GM19023 (cell line): Measurements from ENCODE around the gene CLBA1.

Experiments
- ATAC-seq: cut with Tn5 transposase; IDR thresholded peaks from one replicate; pipeline ENCODE4 v1.9.1; 2021; ENCODE audit warnings: mild to moderate bottlenecking, moderate library complexity; ENCODE audit not compliant: unreplicated experiment

Gene CLBA1

DNA sequence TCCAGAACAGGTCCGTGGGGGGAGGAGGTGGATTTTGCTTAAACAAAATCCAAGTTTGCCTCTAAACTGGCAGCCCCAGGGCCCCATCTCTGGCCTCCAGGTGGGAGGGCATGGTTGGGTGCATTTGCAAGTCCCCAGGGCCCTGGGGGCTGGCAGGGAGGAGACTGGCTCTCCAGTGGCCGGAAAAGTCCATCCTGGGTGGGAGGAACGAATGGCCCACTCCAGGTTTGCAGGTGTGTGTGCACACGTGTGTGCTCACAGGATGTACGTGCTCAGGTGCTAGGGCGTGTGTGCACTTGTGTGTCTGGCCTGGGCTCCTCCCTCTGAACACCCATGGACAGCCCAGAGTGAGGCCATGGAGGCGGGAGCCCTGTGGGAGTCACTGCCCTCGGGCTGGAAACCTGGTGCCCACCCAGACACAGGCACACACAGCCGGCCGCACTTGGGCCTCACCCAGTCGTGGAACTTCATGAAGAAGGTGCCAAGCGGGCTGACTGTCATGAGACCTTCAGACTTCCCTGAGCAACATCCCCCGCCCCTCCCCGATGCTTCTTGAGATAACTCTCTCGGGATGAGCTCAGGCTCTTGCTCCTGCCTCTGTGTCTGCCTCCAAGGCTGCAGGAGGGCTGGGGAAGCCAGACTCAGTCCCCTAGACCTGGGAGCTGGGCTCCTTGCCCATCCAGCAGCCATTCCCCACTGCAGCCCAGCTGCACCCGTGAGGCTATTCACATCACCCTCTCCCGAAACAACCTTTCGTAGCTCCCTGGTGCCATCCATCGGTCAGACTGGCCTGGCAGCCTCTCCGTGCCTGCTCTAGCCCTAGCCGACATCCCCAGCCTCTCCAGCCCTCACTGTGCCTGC lies 16.8 kb upstream of the CLBA1 start:
- no peak for ATAC-seq

DNA sequence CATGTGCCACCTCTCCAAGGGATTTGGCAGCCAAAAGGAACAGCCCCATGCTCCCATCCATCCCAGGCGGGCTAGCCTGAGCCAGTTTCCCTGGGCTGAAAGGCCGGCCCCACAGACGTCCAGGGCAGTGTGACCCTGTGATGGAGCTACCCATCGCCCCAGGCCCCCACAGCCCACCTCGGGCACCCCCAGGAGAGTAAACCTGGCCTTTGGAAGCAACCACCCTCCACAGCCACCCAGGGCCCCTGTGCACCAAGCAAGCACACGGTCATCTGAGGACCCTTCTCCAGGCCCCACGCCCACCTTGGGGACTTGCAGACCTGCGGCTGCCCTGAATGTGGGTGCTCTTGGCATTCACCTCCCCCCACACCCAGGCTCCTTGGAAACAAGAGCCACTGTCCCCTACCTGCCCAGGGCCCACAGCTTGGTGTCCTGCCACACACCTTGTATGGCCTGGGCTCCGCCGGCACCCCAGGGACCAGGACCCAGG lies 15.8 kb upstream of the CLBA1 start:
- no peak for ATAC-seq

DNA sequence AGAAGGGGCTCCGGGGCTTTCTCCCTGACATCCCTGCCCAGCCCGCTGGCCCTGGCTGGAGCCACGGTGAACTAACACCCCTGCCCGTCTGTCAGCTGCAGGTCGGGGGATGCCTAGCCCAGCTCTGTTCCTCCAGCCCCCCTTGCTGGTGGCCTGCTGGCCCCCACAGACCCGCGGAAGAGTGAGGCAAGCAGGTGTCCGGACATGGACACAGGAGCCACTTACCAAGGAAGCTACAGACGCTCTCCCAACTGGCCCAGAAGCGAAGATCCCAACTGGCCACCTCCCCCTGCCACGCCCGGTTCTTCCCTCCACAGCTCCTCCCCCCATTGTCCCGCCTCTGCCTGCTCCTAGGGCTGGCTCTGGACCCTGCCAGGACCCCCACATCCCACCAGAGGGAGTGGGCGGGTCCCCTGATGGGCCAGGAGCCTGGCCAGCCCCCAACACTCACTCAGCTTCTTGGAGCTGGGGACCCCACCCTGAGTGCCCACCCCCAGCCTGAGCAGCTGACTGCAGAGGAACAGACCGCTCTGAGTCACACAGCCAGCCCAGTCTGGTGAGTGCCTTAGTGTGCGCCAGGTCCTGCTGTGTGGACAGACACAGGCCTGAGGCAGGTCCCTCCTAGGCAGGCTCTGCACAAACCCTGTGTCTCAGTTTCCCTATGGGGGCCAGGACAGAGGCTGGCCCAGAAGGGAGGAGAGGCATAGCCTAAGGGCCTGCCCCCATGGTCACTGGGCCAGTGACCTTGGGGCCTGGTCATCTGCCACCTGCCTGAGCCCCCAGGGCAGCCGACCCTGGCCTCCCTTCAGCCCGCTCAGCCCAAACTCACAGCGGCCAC lies 15.1 kb upstream of the CLBA1 start:
- ATAC-seq = no peak

DNA sequence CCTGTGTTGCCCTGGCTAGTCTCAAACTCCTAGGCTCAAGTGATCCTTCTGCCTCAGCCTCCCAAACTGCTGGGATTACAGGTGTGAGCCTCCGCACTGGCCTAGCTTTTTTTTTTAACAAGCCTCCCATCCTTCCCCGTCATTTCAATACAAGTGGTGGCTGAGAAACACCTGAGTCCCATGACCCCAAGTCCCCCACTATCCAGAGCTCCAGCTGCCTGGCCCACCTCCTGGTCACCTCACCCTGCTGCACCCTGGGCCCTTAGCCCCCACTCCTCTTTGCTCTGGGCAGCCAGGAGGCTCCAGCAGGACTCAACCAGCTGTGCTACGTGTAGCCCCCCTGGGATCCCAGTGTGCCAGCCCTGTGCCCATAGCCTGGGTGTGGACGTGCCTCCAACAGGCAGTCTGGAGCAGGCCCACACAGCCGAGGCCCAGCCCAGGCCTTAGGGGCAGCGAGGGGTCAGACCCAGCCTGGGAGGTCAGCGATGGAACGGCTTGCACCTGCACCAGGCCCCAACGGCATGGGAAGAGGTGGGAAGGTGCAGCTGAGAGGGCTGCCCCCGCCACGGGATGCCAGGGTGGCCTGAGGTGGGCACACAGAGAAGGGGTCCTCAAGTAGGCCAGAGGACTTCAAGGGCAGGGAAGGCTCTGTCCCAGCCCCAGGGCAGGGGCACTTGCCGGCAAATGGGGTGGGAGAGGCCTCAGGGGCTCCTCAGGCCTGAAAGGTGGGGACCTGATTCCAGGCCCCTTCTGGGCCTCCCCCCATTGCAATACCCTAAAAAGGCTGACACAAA lies 13.9 kb upstream of the CLBA1 start:
- ATAC-seq = no peak

DNA sequence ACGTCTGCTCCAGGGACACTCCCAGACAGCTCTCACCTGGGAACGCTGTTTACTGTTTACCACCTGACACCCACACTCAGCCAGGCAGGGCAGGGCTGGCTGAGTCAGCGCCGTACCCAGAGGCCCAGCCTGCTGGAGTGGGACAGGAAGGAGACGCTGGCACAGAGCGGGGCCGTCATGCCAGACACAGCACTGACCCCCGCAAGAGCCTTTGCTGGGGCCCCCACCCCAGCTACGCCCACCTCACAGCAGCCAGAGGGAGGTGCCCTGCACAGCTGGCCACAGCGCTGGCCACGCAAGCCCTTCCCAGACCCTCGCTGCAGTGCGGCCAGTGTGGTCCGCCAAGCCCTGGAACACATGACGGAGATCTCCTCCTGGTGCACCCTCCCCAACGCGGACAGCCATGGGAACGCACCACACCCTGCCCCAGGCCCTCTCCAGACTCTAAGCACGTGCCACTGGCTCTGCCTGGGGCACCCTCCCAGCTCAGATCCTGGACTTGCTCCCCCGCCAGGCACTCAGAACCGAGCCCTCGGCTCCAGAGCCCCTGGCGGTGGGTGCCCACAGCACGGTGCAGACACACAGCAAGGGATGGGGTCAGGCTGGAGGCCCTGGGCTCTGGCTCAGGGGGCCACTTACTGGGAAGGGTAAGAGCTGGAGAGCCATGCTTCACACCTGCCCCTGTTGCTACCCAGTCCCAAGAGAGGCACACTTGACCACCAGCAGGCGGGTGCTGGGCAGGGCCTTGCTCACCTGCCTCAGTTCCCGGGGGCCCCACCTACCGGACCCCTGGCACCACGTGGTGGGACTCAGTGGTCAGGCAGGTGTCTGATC lies 13.1 kb upstream of the CLBA1 start:
- ATAC-seq = no peak

DNA sequence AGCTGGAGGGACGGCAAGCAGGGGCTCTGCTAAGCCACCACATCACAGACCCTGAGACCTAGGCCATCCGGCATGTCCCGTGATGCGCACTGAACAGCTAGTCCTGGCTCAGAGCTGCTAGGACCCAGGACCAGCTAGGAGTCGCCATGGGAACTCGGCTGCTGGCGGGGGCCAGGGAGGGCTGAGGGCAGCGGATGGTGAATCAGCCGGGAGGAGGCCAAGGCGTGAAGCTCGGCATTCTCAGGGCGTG lies 12.5 kb upstream of the CLBA1 start:
- ATAC-seq = no peak

DNA sequence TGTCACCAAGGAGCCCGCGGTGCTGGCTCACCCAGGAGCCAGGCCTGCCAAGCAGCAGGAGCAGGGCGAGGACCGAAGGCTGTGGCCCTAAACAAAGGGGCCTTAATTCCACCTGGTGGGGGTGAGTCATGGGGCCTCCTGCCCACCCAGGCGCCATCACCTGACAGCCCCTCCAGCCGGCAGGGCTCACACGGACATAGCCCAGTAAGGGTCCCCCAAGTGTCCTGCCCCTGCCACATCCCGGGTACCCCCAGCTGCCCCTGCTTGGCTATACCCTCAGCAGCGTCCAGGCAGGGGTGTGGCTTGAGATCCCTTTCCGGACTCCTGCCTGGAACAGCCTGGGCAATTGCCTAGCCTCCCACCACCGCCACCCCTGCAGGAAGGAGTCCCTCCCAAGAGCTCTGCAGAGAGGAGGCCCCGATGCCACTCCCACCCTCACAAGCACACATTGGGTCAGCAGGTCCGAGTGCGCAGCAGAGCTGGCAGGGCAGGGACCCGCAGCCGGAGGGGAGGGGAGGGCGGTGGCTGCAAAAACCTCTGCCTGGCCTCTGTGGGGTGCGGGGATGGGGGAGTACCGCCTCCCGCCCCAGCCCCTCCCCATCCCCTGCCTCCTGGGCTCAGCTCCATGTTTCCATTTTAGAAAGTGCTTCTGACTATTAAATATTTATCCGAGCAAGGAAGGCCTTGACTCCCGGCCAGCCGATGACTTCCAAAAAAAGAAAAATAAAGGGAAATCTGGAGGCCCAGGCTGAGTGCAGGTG lies 12.0 kb upstream of the CLBA1 start:
- no peak for ATAC-seq

DNA sequence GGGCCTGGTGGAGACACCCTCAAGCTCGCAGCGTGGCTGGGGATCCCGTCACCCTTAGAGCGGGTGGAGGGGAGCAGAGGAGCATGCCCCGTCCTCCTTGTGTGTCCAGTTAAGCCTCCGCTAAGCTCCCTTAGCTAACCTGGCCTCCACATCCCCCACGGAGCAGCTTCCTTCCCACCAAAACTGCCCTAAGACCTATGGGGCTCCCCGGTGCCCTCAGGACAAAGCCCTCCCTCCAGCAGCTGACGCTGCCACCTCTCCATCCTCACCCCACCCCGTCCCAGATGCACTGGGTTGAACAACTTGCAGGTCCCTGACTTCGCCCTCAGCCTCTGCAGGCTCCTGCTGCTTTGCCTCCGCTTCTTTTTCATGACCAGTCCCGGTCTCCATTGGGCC lies 11.4 kb upstream of the CLBA1 start:
- ATAC-seq = no peak

DNA sequence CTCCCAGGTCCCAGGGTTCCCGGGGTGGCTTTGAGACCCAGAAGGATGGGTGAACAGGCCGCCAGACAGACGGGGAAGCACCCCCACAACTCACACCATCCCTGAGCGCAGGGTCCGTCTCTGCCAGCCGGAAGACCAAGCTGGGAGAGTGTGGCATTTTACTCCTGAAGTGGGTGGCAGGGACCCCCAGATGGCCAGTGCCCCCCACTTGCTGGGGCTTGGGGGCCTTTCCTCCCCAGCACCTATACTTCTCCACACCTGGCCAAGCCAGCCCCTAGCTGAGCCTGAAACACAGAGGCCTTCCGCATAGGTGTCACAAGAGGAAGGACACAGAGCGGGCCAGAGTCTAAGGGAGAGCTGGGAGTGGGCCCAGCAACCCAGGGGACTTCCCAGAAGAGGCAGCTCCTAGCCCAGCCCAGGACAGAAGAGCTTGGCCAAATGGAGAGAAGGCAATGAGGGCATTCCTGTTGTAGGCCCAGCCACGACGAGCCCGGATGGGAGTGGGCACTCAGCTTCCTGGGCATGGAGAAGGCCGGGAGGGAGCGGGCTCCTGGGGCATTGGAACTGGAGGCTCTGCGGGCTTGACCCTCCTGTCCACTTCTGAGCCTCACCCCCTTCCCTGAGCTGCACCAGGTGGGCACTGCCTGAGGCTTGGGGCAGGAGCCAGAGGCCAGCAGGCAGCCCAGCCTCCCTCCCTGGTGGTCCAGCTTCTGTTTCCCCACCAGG lies 10.8 kb upstream of the CLBA1 start:
- no peak for ATAC-seq

DNA sequence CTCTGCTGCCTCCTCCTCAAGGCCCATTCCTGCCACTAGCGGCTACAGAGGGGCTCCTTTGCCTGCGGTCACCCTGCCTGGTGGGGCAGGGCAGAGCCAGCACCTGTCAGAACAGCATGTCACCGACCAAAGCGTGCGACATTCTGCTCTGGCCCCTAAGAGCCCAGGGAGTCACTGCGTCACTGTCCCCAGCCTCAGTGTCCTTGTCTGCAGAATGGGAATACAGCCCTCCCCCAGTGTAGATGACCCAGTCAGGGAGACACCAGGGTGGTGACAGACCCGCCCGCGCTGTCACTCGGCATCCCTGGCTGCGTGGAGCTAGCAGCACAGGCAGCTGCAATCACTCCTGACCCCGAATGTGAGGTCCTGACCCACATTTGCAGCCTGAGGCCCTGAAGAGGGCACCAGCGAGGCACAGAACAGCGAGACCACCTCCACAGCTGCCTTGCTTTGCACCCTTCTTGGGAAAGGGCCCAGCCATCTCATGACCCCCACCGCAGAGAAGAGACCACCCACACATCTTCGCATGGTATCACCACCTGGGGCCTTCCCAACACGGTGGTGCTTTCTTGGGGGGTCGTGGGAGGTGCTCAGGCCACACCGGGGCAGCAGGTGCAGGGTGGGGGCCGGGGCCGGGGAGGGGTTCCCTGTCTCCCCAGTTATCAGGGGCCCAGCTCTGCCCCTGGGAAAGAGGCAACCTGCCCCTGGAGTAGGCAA lies 9.9 kb upstream of the CLBA1 start:
- ATAC-seq = no peak

DNA sequence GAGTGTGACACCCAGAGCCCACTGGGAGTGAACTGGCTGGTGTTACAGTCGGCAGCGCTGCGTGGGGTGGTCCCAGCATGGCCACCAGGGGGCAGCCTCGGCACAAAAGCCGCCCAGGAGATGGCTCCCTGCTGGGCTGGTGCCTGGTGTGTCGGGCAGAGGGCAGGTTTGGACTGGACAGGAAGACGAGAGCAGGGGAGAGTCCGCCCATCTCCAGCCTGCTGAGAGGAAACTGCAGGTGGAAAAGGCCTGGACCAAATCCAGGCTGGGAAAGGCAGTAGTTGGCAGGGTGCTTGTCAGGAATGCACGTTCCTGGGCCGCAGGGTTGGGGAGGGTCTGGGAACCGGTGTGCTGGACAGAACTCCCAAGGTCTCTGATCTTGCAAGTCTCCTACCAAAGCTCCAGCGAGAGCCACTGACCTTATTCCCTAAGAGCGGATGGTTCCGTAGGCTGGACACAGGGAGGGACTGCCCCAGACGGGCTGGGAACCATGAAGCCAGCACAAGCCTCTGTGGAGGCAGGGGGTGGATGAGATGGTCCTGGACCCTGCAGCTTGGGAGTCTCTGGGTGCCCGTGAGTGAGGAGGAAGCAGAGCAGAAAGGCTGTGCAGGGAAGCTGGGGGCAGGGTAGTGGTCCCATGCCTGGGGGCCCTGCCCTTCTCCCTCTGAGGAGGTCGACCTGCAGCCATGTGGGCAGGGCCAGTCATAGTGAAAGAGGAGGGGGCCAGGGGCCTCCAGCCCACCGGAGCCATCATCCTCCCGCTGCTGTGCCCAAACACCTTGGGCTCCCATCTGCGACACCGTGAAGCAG lies 9.2 kb upstream of the CLBA1 start:
- peak; percentile 69 for ATAC-seq

DNA sequence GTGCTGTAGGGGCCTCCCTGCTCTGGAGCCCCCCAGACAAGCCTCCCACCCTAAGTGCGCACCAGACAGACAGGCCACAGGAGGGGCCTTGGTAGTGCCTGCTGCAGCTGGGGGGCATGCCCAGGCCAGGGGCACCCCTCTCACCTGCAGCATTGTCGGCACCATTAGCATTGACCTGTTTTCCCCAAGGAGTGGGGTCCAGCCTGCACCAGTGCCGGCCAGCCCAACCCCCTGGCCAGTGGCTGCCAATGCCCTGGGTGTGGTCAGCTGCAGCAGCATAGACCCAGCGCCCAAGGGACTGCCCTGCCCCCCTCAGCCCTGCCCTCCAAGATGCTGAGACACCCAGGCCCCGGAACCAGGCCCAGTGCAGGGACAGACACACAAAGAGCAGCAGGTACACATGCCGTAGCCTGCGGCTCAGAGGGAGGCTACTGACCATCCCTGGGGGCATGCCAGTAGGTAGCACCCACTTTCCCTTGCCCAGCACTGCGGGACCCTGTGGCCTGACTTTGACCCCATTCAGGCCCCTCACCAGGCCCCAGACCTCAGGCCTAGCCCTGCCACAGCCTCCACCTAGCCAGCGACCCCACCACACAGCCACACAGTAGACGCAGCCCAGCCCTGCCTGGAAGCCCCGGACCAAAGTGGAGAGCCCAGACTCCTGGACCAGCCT lies 8.4 kb upstream of the CLBA1 start:
- ATAC-seq = no peak

DNA sequence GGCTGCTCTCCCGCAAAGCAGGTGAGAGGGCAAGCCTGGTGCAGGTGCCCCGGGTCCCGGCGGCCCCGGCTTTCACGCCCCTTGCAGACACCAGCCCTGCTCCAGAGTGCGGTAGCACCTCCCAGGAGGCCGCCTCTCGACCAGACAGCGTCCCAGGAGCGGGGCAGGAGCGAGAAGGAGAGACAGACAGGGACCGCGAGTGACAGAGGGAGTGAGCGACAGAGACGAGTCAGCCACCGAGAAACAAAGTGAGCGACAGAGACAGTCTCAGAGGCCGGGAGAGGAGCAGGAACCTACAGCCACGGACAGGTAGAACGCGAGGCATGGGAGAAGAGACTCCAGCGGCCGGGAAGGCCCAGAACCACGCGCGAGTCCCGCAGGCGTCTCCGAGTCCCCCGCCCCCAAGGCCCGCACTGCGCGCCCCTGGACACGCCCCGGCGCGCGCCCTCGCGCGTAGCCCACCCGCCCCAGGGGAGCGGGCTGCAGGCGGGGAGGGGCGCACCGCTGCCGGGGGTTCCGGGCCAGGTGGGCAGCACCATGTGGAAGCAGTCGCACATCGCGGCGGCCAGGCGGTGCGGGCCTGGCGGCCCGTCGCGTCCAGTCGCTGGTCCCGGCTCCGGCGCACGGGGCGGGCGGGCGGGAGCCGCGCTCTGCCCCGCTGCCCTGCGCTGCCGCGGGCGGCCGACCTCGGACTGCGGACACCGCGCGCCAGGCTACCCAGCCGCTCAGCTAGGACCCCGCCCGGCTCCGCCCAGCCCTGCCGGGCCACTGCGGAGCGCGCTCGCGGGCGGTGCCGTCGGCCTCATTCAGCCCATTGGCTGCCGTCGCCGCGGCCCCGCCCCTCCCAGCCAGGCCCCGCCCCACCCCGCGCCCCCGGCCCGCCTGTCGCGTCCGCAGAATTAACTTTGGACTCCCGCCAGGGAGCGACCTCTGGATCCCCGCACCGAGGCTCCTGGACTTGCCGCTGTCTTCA lies 7.6 kb upstream of the CLBA1 start, which contains the start of gene AHNAK2:
TSS of gene AHNAK2 (minus strand) at position 694 of the 973 bp plus-strand sequence. CDS start at position 557, 137 bp downstream.
- no peak for ATAC-seq

DNA sequence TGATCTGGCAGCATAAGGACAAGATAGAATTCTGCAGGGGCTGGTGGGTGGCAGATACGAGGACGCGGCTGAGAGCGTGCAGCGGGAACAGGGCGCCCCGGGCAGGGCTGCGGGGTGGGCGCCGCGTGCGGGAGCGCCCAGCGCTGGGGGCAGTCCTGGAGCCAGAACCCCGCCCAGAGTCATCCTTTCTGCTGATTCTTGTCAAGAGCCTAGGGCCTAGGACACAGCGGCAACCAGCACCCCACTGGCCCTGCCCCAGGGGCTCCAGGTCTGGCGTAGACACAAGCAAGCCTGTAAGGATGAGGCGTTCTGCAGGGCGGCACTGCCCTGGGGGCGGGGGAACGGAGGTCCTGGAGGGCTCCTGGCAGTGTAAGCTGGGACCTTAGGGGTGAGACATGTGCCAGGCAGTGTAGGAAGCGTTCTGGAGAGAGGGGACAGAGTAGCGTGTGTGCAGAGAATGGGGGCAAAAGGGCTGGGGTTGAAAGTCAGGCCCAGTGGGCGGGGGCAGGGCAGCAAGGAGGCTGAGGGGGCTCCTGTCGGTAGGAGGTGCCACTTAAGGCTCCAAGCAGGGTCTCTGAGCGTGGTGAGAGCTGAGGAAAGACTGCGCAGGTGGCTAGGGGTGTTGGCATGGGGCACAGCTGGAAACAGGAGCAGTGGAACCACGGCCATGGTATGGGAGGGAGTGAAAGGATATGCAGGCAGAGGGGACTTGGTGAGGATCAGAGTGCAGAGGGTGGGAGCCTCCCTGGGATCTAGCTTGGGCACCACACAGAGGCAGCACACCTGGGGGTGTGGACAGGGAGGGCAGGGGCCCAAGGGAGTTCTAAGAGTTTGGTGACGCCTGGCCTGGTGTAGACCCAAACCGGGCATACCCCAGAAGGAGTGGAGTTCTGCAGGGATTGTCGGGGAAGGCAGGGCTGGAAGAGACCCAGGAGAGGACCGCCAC lies 6.6 kb upstream of the CLBA1 start:
- no peak for ATAC-seq
